GM21619 (cell line): Measurements from ENCODE around the gene NME3.
"Not testable (repeated sequence)": the region's sequence is repeated elsewhere in the genome, so short reads cannot be mapped to it uniquely, and the experiment has no call there.

Experiments
- ATAC-seq: cut with Tn5 transposase; IDR thresholded peaks from one replicate; pipeline ENCODE4 v1.9.1; 2021; ENCODE audit not compliant: unreplicated experiment

The NME3 gene

DNA sequence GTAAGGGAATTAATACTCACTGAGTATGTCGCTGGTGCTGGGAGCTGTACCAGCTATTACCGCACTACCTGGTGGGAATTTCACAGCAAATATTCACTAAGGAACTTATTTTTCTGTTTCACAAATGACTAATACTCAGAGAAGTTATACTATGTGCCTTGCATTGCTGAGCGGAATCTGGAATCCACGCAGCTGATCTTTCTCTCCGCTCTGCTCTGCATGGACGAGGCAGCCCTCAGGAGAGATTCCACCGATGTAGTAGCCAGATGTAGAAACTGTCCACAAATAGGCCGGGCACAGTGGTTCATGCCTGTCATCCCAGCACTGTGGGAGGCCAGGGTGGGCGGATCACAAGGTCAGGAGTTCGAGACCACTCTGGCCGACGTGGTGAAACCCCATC, 17.1 kb downstream of the NME3 start:
- no peak for ATAC-seq

DNA sequence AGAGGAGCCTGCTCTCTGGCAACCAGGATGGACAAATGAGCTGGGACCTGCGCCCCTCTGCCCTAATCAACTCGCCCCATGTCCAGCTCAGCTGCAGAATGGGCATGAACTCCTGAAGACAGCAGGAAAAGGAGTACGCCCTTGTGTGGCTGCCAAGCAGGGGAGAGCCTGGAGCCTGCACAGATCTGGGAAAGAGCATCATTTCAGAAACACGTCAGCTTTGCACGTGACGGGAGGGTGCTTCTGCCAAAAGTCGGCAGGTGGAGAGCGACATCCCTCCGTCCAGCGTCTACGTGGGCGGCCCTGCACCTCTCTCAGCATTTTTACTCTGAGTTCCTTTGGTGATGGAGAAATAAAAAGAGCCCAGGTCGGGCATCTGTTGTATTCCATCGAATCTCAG, 18.5 kb downstream of the NME3 start:
- no peak for ATAC-seq

DNA sequence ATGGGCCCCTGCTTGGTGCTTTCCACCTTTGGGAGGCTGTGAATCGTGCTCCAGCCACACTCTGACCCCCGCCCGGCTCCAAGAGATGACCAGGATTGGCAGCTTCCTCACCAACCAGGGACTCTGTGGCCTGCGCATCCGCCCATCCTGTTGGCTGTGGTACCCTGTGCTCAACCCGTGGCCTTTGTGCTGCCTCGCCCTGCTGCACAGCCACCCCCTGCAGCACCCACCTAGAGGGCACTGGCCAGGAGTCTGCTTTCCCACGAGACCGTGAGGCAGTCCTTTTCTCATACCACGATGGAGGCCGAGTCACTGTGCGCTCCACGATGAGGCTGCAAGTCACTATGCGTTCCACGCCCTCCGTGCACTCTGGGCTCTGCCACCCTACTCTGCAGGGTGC, 19.4 kb downstream of the NME3 start:
- no peak for ATAC-seq

DNA sequence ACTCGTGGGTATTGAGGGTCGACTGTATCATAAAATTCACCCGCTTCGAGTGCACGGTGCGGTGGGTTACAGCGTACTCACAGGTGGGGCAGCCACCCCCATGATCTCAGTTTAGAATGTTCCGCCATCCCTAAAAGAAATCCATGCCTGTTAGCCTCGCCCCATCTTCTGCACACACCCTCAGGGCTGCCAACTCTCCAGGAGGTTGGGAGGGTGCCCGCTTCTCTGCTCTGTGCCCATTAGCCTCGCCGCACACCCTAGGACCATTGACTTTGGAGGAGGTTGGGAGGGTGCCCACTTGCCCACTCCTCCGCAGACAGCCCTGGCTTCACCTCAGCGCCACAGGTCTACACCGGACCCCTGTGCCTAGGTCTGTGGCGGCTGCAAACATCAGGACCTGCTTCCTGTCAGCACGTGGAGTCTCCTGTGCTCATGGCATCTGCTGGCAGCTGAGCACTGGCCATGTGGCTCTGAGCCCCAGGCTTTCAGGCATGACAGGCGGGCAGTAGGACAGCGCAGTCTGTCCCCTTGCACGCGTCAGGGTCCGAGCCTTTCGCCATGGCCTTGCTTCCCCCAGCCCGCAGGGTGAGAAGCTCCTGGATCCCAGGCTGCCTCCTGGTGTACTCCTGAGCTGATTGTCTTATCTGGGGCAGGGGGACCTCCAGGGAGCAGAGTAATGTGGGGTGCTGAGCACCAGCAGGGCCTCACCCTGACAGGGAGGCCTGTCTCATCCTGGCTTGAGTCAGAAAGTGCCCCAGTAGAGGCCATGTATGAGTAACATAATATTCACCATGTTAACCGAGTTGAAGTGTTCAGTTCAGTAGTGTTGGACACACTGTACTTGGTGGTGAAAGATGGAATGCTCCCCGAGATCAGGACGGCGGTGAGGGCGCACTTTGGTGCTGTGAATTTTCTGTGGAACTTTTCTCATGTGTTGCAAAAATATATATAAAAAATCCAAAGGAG, 21.9 kb downstream of the NME3 start:
- ATAC-seq = no peak

DNA sequence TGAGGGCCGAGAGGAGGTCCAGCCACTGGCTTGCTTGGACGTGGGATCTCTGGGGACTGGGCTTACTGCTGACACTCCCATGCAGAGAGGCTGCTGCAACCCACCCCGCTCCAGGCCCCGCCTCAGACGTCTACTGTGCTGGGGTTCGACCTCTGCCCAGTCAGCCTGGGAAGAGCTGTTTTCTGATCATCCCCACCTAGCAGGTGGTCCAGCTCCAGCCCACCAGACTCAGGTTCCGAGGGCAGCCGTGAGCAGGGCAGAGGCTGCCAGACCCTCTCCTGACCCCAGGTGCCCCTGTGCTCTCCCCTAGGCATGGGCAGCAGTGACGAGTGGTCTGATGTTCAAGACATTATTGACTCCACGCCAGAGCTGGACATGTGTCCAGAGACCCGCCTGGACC, 23.4 kb downstream of the NME3 start:
- no peak for ATAC-seq

DNA sequence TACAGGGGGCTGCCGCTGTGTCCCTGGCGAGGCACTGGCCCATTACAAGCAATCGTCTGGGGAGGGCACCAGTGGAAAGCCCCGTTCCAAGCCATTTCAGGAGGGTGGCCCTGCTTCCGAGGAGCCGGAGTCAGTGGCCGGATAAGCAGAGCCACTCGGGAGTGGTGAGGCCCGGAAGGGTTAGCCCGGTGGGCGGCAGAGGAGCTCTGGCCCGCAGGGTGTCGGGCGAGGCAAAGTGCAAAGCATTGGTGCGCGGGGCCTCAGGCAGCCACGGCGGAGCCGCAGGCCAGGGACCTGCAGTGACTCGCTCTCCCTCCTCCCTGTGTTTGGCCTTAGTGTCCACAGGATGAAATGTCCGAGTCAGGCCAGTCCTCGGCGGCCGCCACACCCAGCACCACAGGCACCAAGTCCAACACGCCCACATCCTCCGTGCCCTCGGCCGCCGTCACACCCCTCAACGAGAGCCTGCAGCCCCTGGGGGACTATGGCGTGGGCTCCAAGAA, 24.6 kb downstream of the NME3 start:
- no peak for ATAC-seq

DNA sequence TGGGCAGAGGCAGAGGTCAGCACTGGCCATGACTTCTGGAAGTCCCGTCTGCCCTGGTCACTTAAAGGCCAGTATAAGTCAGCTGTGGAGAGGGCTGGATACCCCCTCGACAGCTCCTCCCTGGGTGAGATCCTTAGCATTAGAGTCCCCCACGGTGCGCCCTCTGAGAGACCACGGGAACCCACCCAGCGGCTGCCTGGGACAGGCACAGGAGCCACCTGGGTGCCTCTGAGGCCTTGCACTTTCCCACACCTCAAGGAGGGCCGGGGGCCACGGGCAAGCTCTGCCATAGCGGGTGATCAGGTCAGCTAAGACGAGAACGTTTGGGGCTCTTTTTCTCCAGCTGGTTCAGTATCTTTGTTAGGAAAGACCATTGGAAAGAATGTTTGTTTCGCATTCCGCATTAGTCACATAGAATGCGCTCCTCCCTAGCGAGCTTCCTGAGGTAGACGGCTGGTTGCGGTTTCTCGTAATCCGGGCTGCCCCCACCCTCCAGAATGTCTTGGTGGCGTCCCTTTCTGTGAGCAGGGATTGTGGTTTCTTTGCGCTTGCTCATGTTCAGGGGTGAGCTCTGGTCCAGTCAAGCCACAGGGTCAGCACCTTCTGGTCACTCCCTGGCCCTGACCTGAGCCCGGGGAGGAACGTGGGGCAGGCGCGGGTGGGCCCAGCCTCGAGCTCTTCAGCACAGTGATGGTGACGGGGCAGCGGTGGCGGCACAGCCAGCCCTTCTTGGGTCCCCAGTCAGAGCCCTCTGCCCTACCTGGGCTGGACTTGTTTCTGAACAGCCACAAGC, 25.2 kb downstream of the NME3 start:
- no peak for ATAC-seq

DNA sequence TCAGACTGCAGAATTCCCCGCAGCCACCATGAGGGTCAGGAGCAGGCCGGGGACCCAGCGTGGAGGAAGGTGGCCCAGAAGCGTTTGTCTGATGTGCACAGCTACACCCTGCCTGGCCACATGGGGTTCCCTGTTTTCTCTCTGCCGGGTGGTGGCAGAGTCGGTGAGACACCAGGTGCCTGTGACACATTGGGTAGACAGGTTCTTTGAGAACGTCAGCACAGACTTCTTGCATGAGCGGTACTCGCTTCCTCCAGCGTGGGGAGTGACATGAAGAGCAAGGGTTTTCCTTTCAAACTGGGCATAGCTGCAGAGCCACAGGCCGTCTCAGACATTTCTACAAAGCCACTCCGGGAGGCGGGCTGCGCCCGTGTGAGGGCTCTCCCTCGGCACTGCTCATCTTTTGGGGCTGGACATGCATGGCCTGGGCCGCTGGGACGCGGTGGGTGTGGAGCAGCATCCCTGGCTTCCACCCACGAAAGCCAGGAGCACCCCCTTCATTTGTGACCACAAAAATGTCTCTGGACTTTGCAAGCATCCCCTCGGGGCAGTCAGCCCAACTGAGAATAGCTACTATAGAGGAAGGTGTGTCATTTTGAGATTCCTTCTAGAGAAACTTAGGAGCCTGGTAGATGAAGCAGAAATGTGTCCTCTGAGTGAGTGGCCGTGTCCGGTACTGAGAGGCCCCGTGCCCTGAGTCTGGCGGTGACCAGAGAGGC, 26.0 kb downstream of the NME3 start:
- ATAC-seq = no peak

DNA sequence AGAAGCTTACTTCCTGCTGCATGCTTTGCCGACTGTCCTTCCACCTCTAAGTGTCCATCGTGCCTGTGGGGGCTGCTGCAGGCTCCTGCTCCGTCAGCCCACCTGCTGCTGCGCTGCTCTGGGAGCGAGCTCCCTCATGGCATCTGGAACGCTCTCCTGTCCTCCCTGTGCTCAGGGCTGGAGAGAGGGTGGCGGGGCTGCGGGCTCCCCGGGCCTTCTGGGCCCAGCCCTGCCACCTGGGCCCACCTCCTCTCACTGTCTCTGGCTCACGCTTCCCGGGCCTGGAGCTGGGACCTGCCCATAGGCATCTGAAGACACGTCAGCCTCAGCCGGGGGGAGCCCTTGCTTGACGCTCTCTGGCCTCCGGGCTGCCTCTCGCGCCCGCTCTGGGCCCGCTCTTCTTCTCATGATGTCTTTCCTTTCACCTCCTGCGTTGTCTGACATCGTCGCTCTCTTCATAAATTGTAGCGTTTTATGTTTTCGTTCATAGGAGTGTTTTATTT, 27.0 kb downstream of the NME3 start:
- no peak for ATAC-seq

DNA sequence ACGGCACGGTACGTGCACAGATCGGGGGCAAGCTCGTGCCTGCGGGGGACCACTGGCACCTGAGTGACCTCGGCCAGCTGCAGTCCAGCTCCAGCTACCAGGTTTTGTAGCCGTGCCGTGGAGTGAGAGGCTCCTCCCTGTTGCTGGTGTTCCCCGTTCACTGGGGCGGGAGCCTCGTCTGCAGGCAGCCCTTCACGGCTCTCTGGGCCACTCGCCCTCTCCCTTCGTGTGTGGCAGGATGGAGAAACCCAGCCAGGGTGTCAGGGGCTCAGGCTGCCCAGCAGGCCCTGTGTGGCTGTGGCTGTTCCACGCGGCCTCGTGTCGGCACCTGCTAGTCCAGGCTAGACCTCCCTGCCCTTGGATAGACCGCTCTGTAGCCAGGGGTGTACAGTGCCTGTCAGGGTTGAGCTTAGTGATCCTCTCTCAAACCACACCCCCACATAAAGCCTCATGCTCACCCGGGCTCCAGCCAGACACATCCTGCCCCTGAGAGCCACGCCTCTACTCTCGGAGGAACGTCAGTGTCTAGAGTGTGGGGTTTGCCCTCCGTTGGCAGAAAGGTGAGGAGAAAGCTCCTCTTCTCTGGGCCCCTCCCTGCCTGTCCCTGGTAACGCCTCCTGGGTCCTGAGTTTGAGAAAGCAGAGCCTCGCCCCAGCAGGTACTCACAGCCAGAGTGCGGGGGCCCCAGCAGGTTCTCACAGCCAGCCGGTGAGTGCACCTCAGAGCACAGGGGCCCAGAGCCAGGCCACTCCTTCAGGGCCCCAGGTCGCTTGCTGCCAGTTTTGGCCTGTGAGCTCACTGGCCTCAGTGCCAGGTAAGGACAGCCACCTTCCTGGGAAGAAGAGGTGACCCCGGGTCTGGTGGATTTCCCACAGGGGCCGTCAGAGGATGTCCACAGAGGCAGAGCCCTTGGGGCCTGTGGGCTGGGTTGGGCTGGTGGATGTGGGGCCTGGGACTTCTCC, 27.7 kb downstream of the NME3 start:
- no peak for ATAC-seq

DNA sequence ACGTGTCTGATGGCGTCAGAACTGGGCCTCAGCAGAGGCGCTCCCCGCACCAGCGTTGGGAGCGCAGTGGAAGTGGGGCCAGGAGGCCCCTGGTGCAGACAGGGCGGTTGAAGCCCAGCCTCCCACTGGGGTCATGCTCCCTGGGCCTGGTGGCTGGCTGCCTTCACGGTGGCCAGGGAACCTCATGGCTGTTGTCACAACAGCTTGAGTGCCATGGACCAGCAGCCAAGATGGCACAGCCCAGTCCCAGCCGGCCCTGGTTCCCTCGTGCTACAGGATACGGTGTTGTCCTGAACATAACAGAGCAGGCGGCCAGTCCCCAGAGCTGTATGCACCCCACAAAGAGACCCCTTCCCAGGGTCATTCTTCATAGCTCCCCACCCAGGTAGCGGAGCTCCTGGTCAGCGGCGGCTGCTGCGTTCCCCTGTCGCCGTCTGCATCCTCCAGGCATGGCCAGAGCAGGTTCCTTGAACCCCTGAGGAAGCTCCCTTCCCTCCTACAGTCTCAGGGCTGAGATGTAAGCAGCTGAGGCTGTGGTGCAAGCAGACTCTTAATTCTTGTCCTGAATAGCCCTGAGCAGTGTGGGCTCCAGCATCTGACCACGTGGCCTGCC, 29.7 kb downstream of the NME3 start:
- ATAC-seq = no peak

DNA sequence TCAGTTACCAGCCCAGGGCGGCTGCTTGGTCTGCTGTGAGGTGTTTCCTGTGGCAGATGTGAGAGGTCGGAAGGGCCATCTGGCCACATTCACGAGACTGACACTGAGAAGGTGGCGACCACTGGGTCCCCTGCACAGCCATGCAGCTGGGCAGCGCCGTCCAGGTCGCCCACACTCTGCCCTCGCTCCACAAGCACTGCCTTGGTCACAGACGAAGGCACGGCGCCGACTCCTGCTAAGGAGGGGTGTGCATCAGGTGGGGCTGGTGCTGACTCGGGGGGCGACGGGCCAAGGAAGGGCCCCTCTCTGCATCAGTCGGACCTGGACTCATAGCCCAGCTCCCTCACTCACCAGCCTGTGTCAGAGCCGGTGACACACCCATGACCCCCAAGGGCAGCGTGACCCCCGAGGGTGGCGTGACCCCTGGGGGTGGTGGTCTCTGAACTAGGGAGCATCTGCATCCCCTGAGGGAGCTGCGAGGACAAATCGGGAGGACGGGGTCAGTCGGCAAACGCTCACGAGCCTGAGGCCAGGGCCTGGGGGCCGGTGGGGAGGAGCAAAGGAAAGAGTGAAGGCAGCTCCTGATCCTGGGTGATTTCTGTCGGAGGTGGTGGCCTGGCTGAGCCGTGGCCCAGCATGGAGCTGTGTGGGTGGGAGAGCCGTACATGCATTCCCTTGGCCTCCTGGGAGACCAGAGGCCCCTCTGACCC, 30.4 kb downstream of the NME3 start:
- ATAC-seq = no peak

DNA sequence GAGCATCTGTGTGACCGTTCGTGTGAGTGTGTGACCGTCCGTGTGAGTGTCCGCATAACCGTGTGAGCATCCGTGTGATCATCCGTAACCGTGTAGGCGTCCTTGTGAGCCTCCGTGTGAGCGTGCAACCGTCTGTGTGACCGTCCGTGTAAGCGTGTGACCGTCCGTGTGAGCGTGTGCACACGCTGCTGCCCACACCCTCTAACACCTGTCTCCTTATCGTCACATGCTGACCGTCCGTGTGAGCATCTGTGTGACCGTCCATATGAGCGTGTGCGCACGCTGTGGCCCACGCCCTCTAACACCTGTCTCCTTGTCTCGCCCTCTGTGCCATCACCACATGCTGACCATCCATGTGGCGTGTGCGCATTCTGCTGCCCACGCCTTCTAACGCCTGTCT, 31.1 kb downstream of the NME3 start:
- no peak for ATAC-seq

DNA sequence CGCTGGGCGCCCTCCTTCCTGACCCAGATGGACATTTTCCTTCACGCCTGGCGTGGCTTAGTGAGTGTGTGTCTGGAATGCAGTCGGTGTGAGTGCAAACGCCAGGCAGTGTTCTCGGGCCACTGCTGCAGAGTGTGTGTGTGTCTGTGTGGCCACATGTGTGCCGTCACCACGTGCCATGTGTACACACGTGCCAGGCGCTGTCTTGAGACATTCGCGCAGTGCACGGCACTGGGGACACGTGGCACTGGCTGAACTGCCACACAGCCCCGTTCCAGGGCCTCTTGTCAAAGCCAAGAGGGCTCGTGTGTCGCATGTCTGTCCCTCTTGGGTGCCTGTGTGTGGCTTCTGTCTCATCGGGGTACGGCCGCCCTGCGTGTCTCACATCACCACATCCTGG, 36.5 kb downstream of the NME3 start:
- no peak for ATAC-seq

DNA sequence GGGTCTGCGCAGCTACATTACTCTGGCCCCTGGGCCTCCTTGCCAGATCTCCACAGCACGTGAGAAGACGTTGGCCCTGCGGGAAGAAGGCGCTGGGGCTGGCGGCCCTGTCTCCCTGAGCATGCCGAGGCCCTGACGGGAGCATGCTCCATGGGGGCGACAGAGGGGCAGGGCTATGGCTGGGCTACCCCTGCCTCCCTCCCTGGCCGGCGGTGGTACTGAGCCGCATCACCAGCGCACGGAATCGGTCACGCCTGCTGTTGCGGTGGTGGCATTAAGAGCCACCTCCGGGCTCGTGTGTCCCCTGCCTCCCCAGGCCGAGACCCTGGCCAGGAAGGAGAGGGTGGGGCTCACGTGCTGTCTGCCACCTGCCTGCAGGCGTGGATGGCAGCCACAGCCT, 37.2 kb downstream of the NME3 start:
- ATAC-seq = no peak

DNA sequence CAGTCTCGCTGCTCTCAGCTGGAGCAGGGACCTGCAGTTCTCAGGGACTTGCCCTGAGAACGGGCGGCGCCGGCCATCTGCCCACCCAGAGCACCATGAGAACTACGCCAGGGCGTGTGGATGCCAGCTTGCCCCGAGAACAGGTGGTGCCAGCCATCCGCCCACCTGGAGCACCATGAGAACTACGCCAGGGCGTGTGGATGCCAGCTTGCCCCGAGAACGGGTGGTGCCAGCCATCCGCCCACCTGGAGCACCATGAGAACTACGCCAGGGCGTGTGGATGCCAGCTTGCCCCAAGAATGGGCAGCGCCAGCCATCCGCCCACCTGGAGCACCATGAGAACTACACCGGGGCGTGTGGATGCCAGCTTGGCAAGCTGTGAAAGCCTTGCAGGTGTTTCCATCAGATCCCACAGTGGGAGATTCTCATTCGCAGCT, 38.8 kb downstream of the NME3 start:
- not testable (repeated sequence) for ATAC-seq

DNA sequence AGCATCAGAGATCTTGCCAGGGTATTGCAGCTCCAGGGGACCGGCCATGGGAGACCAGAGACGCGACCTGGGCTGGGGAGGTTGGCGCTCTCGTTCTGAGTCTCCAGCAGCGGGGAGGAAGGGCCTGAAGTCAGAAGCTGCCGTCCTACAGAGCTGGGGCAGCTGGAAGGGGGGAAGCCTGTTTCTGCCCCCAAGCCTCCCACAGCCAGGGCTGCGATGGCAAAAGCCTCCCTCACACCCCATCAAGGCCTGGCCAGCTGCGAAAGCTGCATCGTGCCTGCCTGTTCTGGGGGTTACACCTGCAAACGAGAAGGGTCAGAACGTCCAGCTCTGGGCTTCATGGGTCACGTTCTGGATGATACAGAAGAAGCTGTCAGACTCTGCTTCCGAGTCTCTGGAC, 39.3 kb downstream of the NME3 start:
- no peak for ATAC-seq

DNA sequence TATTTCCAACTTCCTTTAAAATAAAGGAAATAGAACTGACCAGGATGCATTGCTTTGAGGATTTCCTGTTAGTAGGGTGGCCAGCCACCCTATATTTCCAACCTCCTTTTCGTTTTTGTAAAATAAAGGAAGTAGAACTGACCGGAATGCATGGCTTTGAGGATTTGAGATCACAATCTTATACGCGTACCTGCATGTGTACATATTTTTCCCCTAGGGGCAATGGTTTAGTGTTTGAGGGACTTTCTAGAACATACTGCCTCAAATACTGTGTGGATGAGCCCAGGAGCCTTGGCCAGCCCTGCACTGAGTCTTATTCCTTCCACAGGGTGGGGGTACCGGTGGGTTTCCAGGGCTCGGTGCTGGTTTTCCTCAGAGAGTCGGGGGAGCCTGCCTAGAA, 39.7 kb downstream of the NME3 start:
- no peak for ATAC-seq

DNA sequence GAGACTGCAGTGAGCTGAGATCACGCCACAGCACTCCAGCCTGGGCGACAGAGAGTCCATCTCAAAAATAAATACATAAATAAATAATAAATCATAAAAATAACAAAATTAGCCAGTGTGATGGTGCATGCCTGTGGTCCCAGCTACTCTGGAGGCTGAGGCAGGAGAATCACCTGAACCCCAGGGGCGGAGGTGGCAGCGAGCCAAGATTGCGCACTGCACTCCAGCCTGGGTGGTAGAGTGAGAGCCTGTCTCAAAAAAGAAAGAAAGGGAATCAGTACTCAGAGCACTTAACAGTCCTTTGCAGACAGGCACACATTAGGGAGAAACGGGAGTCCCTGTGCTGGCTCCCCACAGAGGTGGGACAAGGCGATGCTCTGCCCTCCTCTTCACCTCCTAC, 40.3 kb downstream of the NME3 start:
- no peak for ATAC-seq
